Neural progenitor cell (in vitro differentiated cells): ENCODE data around the gene PDIA5.

Source experiments
- CTCF ChIP-seq: fragments of 200-600 bp; sonication (generic); IDR thresholded peaks from 2 replicates; pipeline ENCODE4 v1.5.1; 2017; ENCODE audit warnings: antibody characterized with exemption, mild to moderate bottlenecking
- EZH2 ChIP-seq: fragments of 200-600 bp; sonication (generic); IDR thresholded peaks from 2 replicates; pipeline ENCODE4 v1.6.1; 2017; ENCODE audit warnings: antibody characterized with exemption, mild to moderate bottlenecking, moderate library complexity
- EZH2phosphoT487 ChIP-seq: fragments of 200-600 bp; sonication (generic); IDR thresholded peaks from 2 replicates; pipeline ENCODE4 v1.6.1; 2017; ENCODE audit warnings: antibody characterized with exemption

- TF ChIP-seq CTCF (no peak), EZH2 (no peak), EZH2phosphoT487 (no peak)
Measured at GRCh38 chr3:123070510-123070909, 3.7 kb downstream of the PDIA5 start.
